Left forelimb (tissue), 1 donor: ENCODE measurements around the gene TRMT6.

Source experiments
- DNase-seq: peaks from one replicate; pipeline ENCODE4 v3.0.0-alpha.2; 2018; ENCODE audit warnings: low spot score

The TRMT6 gene

GRCh38 chr20:5899444-5899843, 50.9 kb downstream of the TRMT6 start:
- no peak for DNase-seq

- no peak for DNase-seq
These were observed 54.7 kb downstream of the TRMT6 start for GRCh38 chr20:5895626-5896025.

GRCh38 chr20:5893621-5894020, 56.7 kb downstream of the TRMT6 start:
- no peak for DNase-seq

- DNase-seq: no peak
These were observed 57.3 kb downstream of the TRMT6 start for GRCh38 chr20:5893052-5893451.

- no peak for DNase-seq
These were observed 59.4 kb downstream of the TRMT6 start for GRCh38 chr20:5890773-5891441.

GRCh38 chr20:5888041-5888440, 62.3 kb downstream of the TRMT6 start:
- DNase-seq: no peak

GRCh38 chr20:5887386-5887785, 62.9 kb downstream of the TRMT6 start:
- DNase-seq: no peak
